HEK293T (cell line): ENCODE data around the gene ZSWIM5.
"Not testable (repeated sequence)": the region's sequence is repeated elsewhere in the genome, so short reads cannot be mapped to it uniquely, and the experiment has no call there.

Experiments used
- CTCF ChIA-PET: fragments of 350-600 bp; formaldehyde crosslinking; extraction: SDS; loops from one replicate; lab custom pipeline; 2021; ENCODE audit warnings: antibody characterized with exemption, inconsistent platforms; lab: Yijun Ruan, JAX
- POLR2A ChIA-PET: fragments of 350-600 bp; formaldehyde crosslinking; extraction: SDS; loops from one replicate; lab custom pipeline; 2020; ENCODE audit warnings: antibody characterized with exemption, inconsistent platforms; lab: Yijun Ruan, JAX
- DNase-seq: peaks from one replicate; pipeline ENCODE4 v3.0.0; 2012; ENCODE audit warnings: mixed read lengths; ENCODE audit errors: extremely low spot score
- ARNT ChIP-seq: fragments of 450-650 bp; IDR thresholded peaks from 2 replicates; pipeline ENCODE4 v1.6.1; 2017; ENCODE audit warnings: mild to moderate bottlenecking
- BHLHE40 ChIP-seq: fragments of 450-650 bp; IDR thresholded peaks from 2 replicates; pipeline ENCODE4 v1.6.1; 2016; ENCODE audit warnings: mild to moderate bottlenecking, moderate library complexity, borderline replicate concordance
- CTBP1 ChIP-seq: fragments of 450-650 bp; IDR thresholded peaks from 2 replicates; pipeline ENCODE4 v1.6.1; 2016; ENCODE audit warnings: borderline replicate concordance
- ELF4 ChIP-seq: fragments of 450-650 bp; IDR thresholded peaks from 2 replicates; pipeline ENCODE4 v1.6.1; 2017; ENCODE audit warnings: antibody characterized with exemption
- FOXA1 ChIP-seq: fragments of 450-650 bp; IDR thresholded peaks from 2 replicates; pipeline ENCODE4 v1.6.1; 2016; ENCODE audit warnings: mild to moderate bottlenecking
- FOXK2 ChIP-seq: fragments of 450-650 bp; IDR thresholded peaks from 2 replicates; pipeline ENCODE4 v1.6.1; 2016; ENCODE audit warnings: mild to moderate bottlenecking
- FOXM1 ChIP-seq: fragments of 450-650 bp; IDR thresholded peaks from 2 replicates; pipeline ENCODE4 v1.6.1; 2017; ENCODE audit warnings: mild to moderate bottlenecking, borderline replicate concordance
- HDGF ChIP-seq: fragments of 450-650 bp; IDR thresholded peaks from 2 replicates; pipeline ENCODE4 v1.6.1; 2017; ENCODE audit warnings: antibody characterized with exemption, borderline replicate concordance
- L3MBTL2 ChIP-seq: fragments of 450-650 bp; conservative IDR thresholded peaks from 2 replicates; pipeline ENCODE4 v1.6.1; 2016; ENCODE audit warnings: mild to moderate bottlenecking
- LEF1 ChIP-seq: fragments of 450-650 bp; IDR thresholded peaks from 2 replicates; pipeline ENCODE4 v1.6.1; 2017; ENCODE audit warnings: mild to moderate bottlenecking, borderline replicate concordance
- NFRKB ChIP-seq: fragments of 450-650 bp; IDR thresholded peaks from 2 replicates; pipeline ENCODE4 v1.6.1; 2016; ENCODE audit warnings: mild to moderate bottlenecking, moderate library complexity
- PKNOX1 ChIP-seq: fragments of 450-650 bp; IDR thresholded peaks from 2 replicates; pipeline ENCODE4 v1.6.1; 2016
- SP1 ChIP-seq: fragments of 450-650 bp; IDR thresholded peaks from 2 replicates; pipeline ENCODE4 v1.6.1; 2017
- SUZ12 ChIP-seq: fragments of 450-650 bp; IDR thresholded peaks from 2 replicates; pipeline ENCODE4 v1.6.1; 2016; ENCODE audit warnings: mild to moderate bottlenecking
- TARDBP ChIP-seq: fragments of 450-650 bp; IDR thresholded peaks from 2 replicates; pipeline ENCODE4 v1.6.1; 2016
- ZNF384 ChIP-seq: fragments of 450-650 bp; IDR thresholded peaks from 2 replicates; pipeline ENCODE4 v1.6.1; 2016

ZSWIM5 gene

DNA sequence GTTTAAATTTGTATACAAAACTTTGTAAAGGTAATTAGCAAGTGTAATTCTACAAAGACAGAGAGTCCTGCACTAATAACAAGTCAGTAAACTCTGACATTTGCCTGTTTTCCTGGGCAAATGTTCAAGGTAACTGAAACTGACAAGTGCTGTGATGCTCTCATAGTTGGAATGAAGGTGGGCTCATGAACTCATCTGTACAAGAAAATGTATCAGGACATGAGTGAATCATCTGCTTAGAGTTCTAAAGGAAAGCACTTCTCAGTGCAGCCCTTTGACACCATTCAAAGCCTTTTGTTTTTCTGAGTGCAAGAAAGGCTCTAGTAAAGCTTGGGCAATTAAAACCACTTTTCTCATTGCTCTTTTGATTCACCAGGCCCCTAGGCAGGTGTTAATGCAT lies 102.9 kb downstream of the ZSWIM5 start:
- CTCF ChIA-PET, result no interaction called here
- no peak for DNase-seq
- TF ChIP-seq FOXM1, result no peak
- no peak for TF ChIP-seq L3MBTL2
- TF ChIP-seq FOXK2, result no peak
- TF ChIP-seq BHLHE40, result no peak
- no peak for TF ChIP-seq ZNF384
- no peak for TF ChIP-seq ELF4
- TF ChIP-seq HDGF, result no peak
- no peak for TF ChIP-seq PKNOX1
- TF ChIP-seq SUZ12, result no peak
- POLR2A ChIA-PET, result interaction anchor here (0.6 kb wide), 1 partner anchor 101 kb away, joined by 3 read pairs; no protein-coding TSS in a partner anchor

DNA sequence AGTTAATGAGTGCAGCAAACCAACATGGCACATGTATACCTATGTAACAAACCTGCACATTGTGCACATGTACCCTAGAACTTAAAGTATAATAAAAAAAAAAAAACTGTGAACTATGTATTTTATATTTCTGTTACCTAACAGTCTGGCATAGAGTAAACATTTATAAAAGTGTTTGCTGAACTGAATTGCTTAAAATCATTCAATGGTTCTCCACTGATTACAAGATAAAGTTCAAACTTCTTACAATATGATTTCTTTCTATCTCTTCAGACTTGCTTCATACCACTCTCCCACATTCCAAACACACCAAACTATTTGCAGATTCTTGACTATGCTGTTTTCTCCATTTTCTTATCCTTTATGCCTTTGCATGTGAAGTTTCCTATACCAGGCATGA lies 104.5 kb downstream of the ZSWIM5 start:
- no peak for DNase-seq
- TF ChIP-seq ZNF384, result no peak
- no peak for TF ChIP-seq TARDBP
- no peak for TF ChIP-seq FOXM1
- TF ChIP-seq NFRKB, result no peak
- no peak for TF ChIP-seq ARNT
- TF ChIP-seq ELF4, result no peak
- no peak for TF ChIP-seq L3MBTL2
- TF ChIP-seq BHLHE40, result no peak
- TF ChIP-seq HDGF, result no peak
- TF ChIP-seq FOXA1, result no peak
- TF ChIP-seq LEF1, result no peak
- TF ChIP-seq CTBP1, result no peak
- no peak for TF ChIP-seq PKNOX1
- no peak for TF ChIP-seq FOXK2
- no peak for TF ChIP-seq SUZ12
- ChIA-PET POLR2A (no interaction called here), CTCF (no interaction called here)

DNA sequence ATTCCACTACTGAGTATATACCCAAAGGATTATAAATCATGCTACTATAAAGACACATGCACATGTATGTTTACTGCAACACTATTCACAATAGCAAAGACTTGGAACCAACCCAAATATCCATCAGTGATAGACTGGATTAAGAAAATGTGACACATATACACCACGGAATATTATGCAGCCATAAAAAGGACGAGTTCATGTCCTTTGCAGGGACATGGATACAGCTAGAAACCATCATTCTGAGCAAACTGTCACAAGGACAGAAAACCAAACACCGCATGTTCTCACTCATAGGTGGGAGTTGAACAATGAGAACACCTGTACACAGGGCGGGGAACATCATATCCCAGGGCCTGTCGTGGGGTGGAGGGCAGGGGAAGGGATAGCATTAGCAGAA lies 104.9 kb downstream of the ZSWIM5 start:
- CTCF ChIA-PET, DNase-seq, POLR2A ChIA-PET: not testable (repeated sequence)

DNA sequence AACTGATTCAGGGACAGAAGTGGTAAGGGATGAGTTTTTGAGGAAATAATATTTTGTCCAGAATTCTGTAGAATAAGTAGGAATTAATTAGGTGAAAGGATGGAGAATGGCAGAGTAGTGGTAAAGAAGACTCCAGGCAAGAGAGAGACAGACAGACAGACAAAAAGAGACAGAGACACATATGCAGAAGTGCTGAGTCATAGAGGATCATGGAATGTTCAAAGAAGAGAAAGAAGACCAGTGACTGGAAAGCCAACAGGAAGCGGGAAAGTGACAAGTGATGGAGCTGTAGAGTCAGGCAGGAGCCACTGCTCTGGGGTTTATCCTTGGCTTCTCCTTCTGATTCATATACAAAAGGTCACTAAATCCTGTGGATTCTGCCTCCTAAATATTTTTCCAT lies 108.5 kb downstream of the ZSWIM5 start:
- DNase-seq, result no peak
- ChIA-PET POLR2A (no interaction called here), CTCF (no interaction called here)
- TF ChIP-seq FOXM1 (no peak), FOXA1 (no peak), FOXK2 (no peak), NFRKB (no peak), PKNOX1 (no peak), ELF4 (no peak), LEF1 (no peak), ARNT (no peak), L3MBTL2 (no peak), TARDBP (no peak), SUZ12 (no peak)

DNA sequence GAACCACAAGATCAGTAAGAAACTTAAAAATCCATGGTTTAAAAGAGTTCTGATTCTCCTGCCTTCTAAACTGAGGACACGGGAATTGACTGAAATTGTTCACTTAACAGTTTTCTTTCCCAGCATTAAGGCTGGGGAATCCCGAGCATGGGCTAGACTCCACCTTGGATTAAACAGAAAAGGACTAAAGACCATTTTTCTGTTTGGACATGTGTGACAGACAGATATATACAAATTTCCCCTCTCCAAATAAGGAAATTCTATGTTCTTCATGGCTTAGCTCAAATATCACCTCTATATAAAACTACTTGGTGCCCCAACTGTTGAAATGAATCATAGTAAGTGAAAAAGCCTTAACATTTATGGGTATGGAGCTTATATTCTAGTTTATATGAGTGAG lies 109.3 kb downstream of the ZSWIM5 start:
- no peak for DNase-seq
- POLR2A ChIA-PET, result interaction anchor here (0.7 kb wide), 2 partner anchors 49 to 130 kb away, joined by 3 read pairs; no protein-coding TSS in a partner anchor
- CTCF ChIA-PET, result no interaction called here
- TF ChIP-seq FOXK2 (no peak), PKNOX1 (no peak), ELF4 (no peak), SUZ12 (no peak), TARDBP (no peak), CTBP1 (no peak), SP1 (no peak), NFRKB (no peak), L3MBTL2 (no peak), ARNT (no peak), BHLHE40 (no peak), HDGF (no peak), FOXA1 (no peak), LEF1 (no peak), FOXM1 (no peak), ZNF384 (no peak)

GRCh38 chr1:45095450-45095849 lies 111.0 kb downstream of the ZSWIM5 start:
- TF ChIP-seq HDGF (no peak), PKNOX1 (no peak), FOXK2 (no peak), LEF1 (no peak), SP1 (no peak), SUZ12 (no peak), ARNT (no peak), TARDBP (no peak), NFRKB (no peak), FOXA1 (no peak), L3MBTL2 (no peak), FOXM1 (no peak), ELF4 (no peak), ZNF384 (no peak), CTBP1 (no peak)
- POLR2A ChIA-PET, result no interaction called here
- DNase-seq, result no peak
- CTCF ChIA-PET, result no interaction called here

DNA sequence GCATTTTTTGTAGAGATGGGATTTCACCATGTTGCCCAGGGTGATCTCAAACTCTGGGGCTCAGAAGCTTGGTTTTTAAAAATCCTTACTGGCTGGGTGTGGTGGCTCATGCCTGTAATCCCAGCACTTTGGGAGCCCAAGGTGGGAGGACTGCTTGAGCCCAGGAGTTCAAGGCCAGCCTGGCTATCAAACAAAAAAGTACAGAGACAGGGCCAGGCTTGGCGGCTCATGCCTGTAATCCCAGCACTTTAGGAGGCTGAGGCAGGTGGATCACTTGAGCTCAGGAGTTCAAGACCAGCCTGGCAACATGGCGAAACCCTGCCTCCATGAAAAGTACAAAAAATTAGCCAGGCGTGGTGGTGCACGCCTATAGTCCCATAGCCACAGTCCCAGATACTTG lies 112.0 kb downstream of the ZSWIM5 start:
- CTCF ChIA-PET, result interaction anchor here (0.7 kb wide), 1 partner anchor 212 kb away, joined by 3 read pairs; no protein-coding TSS in a partner anchor
- POLR2A ChIA-PET, DNase-seq: not testable (repeated sequence)
